ENCODE measurements around the gene MUC15.

MUC15 gene

DNA sequence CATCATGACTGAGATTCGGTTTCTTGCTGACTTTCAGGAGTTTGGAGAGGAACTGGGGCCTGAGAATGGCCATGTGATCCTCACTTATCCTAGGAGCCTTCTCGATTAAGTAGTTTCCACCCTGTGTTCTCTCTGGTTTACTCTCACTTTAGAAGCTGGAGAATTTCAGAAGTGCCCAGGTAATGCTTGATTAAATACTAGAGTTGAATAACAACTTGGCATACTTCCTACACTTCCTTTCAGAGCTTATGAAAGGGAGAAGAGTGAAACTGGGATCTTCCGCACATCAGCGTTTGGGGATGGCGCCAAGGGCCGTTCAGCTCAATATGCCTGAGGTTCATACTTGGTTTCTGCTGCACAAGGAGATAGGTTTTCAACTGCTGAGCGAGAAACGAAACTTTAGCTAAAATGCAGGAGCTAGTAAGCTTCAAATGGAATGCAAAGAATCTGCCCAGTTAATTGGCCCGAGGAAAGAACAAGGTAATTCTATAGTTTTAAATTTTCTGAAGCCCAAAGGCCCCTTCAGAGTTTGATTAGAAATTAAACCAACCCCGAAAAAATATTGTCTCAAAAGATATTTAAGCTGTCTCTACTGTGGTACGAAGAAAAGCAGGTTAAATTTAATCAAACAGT, 823 bp upstream of the MUC15 start:
- TF ChIP-seq, protein P1, sequence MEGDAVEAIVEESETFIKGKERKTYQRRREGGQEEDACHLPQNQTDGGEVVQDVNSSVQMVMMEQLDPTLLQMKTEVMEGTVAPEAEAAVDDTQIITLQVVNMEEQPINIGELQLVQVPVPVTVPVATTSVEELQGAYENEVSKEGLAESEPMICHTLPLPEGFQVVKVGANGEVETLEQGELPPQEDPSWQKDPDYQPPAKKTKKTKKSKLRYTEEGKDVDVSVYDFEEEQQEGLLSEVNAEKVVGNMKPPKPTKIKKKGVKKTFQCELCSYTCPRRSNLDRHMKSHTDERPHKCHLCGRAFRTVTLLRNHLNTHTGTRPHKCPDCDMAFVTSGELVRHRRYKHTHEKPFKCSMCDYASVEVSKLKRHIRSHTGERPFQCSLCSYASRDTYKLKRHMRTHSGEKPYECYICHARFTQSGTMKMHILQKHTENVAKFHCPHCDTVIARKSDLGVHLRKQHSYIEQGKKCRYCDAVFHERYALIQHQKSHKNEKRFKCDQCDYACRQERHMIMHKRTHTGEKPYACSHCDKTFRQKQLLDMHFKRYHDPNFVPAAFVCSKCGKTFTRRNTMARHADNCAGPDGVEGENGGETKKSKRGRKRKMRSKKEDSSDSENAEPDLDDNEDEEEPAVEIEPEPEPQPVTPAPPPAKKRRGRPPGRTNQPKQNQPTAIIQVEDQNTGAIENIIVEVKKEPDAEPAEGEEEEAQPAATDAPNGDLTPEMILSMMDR (conservative IDR thresholded peaks at IDR 0.05): no peak
- 0 out of 2 replicates have a peak overlapping the region, but pooled peaks have one; percentile 7 for H3K27ac ChIP-seq

DNA sequence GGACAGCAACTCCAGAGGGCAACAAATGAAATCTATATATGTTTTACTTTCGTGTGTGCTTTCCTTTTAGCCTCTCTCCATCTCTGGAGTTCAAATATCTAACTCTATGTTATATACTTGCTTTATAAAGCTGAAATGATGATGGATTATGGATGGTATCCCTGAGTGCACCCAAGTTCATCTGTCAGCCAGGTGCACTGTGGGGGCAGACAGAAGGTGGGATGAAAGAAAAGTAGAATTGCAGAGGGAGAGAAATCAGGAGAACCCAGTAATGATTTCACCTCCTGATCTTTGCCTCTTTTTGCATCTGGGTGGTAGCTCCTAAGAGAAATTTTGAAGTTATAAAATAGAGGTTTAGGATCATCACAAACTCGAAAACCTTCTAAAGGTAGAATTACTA, 2.4 kb downstream of the MUC15 start:
- H3K27ac ChIP-seq: no peak overlapping the region
- TF ChIP-seq, protein P1 (conservative IDR thresholded peaks at IDR 0.05): no peak

DNA sequence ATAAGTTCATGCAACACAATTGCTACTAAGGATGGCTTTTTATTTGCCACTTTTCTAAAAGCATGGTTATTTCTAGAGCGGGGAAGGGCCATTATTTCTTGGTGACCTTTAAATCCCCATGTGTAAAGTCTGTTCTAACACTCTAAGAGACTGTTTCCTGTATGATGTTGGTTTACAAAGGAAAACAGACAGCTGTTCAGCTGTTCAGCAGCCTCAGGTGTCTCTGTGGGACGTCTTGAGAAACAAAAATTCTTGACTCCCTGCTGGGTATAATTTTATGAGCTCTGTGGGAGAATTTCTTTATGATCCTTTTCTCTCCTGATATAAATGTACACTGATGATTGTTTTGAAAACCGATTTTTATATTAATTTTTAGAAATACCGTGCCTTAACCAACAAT, 13.9 kb downstream of the MUC15 start:
- TF ChIP-seq, protein P1 (conservative IDR thresholded peaks at IDR 0.05): no peak
- no peak overlapping the region for H3K27ac ChIP-seq

DNA sequence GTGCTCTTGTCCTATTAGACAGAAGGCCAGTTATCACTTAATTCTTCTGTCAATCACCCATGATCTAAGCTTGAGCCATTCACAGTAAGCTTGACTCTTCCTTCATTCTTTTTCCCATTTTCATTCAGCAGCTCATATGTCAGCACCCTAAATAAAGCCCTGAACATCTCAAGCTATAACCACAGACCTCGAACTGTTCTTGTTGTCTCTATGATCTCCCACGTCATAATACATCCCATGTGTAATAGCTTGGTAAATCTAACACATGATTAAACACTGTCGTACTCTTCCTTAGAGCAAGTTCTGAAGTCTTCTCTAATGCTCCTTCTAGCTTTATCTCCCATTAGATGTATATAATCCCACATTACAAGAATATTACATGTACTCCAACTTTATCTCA, 14.4 kb downstream of the MUC15 start:
- TF ChIP-seq, protein P1 (conservative IDR thresholded peaks at IDR 0.05): no peak
- H3K27ac ChIP-seq: no peak overlapping the region

DNA sequence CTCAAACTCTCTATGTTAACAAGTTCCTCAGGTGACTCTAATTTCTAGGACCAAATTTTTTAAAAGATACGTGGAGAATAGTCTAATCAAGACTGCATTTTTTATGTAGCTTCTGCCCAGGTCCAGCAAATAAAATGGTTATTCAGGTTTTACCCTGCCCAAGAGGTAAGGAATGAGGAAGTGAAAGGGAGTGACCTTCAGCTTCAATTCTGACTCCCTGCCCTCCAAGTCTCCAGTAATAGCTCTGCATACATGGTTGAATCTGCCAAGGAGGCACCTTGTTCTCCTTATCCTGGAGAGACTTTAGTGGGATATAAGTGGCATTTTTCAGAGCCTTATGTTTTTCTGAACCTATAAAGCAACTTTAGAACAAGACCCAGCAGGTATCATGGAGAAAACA, 15.5 kb downstream of the MUC15 start:
- TF ChIP-seq, protein P1 (conservative IDR thresholded peaks at IDR 0.05): no peak
- H3K27ac ChIP-seq: no peak overlapping the region

DNA sequence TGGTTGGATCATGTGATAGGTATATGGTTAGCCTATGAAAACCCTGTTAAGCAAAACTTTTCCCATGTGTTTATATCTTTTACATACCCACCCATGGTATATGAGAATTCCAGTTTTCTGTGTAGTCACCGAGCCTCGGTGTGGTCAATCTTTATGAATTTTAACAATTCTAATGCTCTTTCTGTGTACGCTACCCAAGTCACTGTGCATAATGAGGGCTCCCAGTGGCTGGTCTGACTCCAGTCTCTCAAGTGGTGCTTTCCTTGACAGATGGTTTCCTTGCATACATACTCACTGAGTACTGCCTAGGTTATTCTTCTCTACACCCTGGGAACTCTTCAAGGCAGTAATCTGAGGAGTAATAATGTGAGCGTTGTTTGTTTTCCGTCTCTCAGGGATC, 17.6 kb downstream of the MUC15 start:
- no peak overlapping the region for H3K27ac ChIP-seq
- TF ChIP-seq, protein P1 (conservative IDR thresholded peaks at IDR 0.05): no peak

DNA sequence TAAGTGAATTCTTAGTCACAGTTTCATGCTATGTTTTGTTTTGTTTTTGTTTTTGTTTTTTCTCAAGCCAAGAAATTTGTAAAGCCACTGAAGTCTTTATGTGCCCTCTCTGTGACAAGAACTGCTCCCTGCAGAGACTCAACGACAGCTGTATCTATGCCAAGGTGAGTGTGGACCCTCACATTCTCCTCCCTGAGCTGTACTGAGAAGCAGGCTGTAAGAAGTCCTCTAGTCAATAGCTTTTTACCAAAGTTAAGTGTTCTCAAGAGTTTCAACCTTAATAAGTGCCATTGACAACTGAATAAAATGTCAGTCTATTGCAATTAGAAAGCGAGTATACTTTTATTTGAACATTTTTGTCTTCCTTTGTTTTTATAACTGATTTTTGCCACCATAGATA, 18.9 kb downstream of the MUC15 start:
- TF ChIP-seq, protein P1 (conservative IDR thresholded peaks at IDR 0.05): no peak
- H3K27ac ChIP-seq: no peak overlapping the region

Data from VCaP (cell line).